Transverse colon (tissue), 4 donors: ENCODE data around the gene CRKL.

Experiments
- EP300 ChIP-seq: sonication (generic); formaldehyde crosslinking; IDR thresholded peaks from one replicate; pipeline ENCODE4 v1.6.1; 2017; ENCODE audit warnings: antibody characterized with exemption, low read depth
- POLR2A ChIP-seq: fragments of 450-650 bp; IDR thresholded peaks from one replicate; pipeline ENCODE4 v1.6.1; 2016; ENCODE audit warnings: antibody characterized with exemption, mild to moderate bottlenecking, moderate library complexity
- POLR2AphosphoS5 ChIP-seq, 3 donors: sonication (generic); formaldehyde crosslinking; IDR thresholded peaks; one replicate each; pipeline ENCODE4 v1.6.1; 2016; ENCODE audit warnings: antibody characterized with exemption in 3 of 3
- TF ChIP-seq, protein P1 (sequence below), 5 experiments: fragments of 200-600 bp in 3 of 5; fragments of 450-650 bp in 2 of 5; sonication (generic) in 3 of 5; IDR thresholded peaks; 1 replicate in 2 of 5; 2 replicates in 3 of 5; pipeline ENCODE4 v1.5.1; 2016 to 2017; ENCODE audit warnings: antibody characterized with exemption in 5 of 5, inconsistent platforms in 3 of 5, mild to moderate bottlenecking in 2 of 5, moderate library complexity in 1 of 5

DNA sequence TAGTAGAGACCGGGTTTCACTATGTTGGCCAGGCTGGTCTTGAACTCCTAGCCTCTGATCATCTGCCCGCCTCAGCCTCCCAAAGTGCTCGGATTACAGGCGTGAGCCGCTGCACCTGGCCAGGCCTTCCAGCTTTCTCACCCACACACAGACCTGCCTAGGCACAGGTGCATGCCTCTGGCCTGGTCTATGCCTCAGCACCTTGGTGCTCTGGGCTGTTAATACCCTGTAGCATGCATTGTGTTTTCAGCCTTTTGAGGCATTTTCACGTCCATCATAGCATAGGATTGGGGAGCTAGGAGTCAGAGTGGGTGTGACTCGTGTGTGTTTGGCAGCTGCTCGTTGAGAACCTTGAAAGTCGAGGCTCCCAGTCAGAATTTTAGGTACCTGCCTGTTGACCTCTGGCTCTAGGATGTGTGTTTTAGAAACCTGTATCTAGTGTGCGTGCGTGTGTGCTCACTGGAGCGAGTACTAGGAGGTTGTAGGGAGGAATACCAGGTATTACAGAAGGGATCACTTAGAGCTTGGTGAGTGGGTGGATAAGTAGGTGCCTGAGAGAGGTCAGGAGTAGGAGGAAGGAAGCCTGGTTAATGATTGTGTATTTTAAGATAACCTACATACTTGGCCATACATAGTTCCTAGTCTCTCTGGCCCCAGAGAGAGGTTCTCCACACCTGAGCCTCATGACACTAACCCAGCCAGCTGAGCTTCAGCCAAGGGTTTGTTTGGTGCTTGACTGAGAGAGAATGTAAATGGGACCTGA, 20.0 kb downstream of the CRKL start:
- TF ChIP-seq EP300, result no peak
- TF ChIP-seq, protein P1, sequence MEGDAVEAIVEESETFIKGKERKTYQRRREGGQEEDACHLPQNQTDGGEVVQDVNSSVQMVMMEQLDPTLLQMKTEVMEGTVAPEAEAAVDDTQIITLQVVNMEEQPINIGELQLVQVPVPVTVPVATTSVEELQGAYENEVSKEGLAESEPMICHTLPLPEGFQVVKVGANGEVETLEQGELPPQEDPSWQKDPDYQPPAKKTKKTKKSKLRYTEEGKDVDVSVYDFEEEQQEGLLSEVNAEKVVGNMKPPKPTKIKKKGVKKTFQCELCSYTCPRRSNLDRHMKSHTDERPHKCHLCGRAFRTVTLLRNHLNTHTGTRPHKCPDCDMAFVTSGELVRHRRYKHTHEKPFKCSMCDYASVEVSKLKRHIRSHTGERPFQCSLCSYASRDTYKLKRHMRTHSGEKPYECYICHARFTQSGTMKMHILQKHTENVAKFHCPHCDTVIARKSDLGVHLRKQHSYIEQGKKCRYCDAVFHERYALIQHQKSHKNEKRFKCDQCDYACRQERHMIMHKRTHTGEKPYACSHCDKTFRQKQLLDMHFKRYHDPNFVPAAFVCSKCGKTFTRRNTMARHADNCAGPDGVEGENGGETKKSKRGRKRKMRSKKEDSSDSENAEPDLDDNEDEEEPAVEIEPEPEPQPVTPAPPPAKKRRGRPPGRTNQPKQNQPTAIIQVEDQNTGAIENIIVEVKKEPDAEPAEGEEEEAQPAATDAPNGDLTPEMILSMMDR (IDR thresholded peaks at IDR 0.05), result no peak
- no peak for TF ChIP-seq POLR2AphosphoS5 (IDR thresholded peaks at IDR 0.05)
- TF ChIP-seq POLR2A, result no peak
